ENCODE measurements around the gene LAIR2. TPM values are rescaled to one million over a fixed set of nuclear protein-coding genes. Genes with fewer than 3 reads are reported as not detected.

LAIR2 gene
- total and polyA plus RNA-seq, 10 of the 15 experiments (the other 5 are each of a cell fraction or from before 2014, with no cell fraction given), result not detected

DNA sequence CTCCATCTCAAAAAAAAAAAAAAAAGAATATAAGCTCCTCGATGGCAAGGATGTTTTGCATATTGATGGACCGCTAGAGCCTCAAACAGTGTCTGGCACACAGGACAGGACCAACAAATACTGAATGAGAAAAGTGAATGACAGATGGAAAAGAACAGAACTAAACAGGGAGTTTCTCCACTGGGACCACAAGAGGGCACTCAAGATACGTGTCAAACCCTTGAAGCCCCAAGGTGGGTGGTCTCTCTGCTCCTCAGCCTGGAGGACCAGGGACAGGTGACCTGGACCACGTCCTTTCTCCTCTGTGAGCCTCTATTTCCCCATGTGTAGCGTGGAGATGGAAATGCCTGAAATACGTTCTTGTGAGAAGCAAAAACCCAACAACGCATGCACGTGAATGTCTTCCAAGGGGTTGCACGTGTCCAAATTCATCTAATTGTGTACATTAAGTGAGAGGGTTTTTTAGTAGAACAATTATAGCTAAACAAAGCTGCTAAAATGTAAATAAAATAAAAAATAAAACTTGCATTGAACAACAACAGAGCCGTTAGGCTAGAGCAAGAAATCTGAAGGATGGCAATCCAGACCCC, 23.9 kb upstream of the LAIR2 start (continued):
- TF ChIP-seq, protein P1, sequence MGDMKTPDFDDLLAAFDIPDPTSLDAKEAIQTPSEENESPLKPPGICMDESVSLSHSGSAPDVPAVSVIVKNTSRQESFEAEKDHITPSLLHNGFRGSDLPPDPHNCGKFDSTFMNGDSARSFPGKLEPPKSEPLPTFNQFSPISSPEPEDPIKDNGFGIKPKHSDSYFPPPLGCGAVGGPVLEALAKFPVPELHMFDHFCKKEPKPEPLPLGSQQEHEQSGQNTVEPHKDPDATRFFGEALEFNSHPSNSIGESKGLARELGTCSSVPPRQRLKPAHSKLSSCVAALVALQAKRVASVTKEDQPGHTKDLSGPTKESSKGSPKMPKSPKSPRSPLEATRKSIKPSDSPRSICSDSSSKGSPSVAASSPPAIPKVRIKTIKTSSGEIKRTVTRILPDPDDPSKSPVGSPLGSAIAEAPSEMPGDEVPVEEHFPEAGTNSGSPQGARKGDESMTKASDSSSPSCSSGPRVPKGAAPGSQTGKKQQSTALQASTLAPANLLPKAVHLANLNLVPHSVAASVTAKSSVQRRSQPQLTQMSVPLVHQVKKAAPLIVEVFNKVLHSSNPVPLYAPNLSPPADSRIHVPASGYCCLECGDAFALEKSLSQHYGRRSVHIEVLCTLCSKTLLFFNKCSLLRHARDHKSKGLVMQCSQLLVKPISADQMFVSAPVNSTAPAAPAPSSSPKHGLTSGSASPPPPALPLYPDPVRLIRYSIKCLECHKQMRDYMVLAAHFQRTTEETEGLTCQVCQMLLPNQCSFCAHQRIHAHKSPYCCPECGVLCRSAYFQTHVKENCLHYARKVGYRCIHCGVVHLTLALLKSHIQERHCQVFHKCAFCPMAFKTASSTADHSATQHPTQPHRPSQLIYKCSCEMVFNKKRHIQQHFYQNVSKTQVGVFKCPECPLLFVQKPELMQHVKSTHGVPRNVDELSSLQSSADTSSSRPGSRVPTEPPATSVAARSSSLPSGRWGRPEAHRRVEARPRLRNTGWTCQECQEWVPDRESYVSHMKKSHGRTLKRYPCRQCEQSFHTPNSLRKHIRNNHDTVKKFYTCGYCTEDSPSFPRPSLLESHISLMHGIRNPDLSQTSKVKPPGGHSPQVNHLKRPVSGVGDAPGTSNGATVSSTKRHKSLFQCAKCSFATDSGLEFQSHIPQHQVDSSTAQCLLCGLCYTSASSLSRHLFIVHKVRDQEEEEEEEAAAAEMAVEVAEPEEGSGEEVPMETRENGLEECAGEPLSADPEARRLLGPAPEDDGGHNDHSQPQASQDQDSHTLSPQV (IDR thresholded peaks at IDR 0.05), result no peak
- no peak for TF ChIP-seq LARP7 (IDR thresholded peaks at IDR 0.05)
- TF ChIP-seq FOXK2 (IDR thresholded peaks at IDR 0.05), result no peak
- TF ChIP-seq, protein P2, sequence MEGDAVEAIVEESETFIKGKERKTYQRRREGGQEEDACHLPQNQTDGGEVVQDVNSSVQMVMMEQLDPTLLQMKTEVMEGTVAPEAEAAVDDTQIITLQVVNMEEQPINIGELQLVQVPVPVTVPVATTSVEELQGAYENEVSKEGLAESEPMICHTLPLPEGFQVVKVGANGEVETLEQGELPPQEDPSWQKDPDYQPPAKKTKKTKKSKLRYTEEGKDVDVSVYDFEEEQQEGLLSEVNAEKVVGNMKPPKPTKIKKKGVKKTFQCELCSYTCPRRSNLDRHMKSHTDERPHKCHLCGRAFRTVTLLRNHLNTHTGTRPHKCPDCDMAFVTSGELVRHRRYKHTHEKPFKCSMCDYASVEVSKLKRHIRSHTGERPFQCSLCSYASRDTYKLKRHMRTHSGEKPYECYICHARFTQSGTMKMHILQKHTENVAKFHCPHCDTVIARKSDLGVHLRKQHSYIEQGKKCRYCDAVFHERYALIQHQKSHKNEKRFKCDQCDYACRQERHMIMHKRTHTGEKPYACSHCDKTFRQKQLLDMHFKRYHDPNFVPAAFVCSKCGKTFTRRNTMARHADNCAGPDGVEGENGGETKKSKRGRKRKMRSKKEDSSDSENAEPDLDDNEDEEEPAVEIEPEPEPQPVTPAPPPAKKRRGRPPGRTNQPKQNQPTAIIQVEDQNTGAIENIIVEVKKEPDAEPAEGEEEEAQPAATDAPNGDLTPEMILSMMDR (IDR thresholded peaks at IDR 0.05 in 2 of 3, conservative IDR thresholded peaks at IDR 0.05 in 1 of 3; ENCODE audit: control insufficient read depth in 2 of 3, extremely low read depth in 1 of 3, insufficient read depth in 1 of 3, low read depth in 3 of 3, low read length in 3 of 3), result peak; percentile 63 to 74 (median 67)
- no peak for TF ChIP-seq SMAD5 (IDR thresholded peaks at IDR 0.05; ENCODE audit: low read depth)
- 0 out of 2 replicates have a peak, but pooled peaks have one; percentile 37 for TF ChIP-seq YY1 (IDR thresholded peaks at IDR 0.05; ENCODE audit: low read depth, low read length)
- peak; percentile 69 for TF ChIP-seq RAD21 (IDR thresholded peaks at IDR 0.05; ENCODE audit: insufficient read depth, low read depth, low read length)
- 0 out of 2 replicates have a peak, but pooled peaks have one; percentile 28 for TF ChIP-seq SMARCA5 (IDR thresholded peaks at IDR 0.05)
- no peak for TF ChIP-seq RAD51 (IDR thresholded peaks at IDR 0.05)
- no peak for TF ChIP-seq JUND (IDR thresholded peaks at IDR 0.05; ENCODE audit: low read depth, low read length)
- TF ChIP-seq IKZF1 (conservative IDR thresholded peaks at IDR 0.05), result no peak
- no peak for TF ChIP-seq TBL1XR1 (IDR thresholded peaks at IDR 0.05; ENCODE audit: low read depth, low read length)
